NOMO-1 treated with DMSO at 0.1 percent for 48 hours (cell line): Measurements from ENCODE around the gene RPLP2.

ENCODE experiments used
- DNase-seq: peaks from one replicate; lab custom pipeline; 2025; ENCODE audit not compliant: unreplicated experiment; lab: John Stamatoyannopoulos, UW

Gene RPLP2

GRCh38 chr11:773425-773824 lies 36.3 kb upstream of the RPLP2 start:
- no peak for DNase-seq

DNA sequence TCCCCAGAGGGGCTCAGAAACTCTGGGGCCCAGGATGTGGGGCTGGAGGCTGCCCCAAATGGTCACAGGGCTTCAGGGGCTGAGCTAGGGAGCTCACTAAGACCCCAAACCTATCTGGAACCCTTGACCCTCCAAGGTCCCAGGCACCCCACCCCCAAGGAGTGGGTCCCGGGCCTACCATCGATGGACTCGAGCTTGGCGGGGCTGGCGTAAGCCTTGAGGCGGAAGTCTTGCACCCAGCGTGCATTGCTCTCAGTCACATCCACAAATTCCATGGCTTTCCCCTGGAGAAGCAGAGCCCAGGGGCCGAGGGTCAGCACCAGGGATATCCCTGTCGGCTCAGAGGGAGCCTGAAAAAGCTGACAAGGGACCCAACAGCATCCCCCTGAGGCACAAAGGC lies 35.9 kb upstream of the RPLP2 start:
- DNase-seq = no peak

DNA sequence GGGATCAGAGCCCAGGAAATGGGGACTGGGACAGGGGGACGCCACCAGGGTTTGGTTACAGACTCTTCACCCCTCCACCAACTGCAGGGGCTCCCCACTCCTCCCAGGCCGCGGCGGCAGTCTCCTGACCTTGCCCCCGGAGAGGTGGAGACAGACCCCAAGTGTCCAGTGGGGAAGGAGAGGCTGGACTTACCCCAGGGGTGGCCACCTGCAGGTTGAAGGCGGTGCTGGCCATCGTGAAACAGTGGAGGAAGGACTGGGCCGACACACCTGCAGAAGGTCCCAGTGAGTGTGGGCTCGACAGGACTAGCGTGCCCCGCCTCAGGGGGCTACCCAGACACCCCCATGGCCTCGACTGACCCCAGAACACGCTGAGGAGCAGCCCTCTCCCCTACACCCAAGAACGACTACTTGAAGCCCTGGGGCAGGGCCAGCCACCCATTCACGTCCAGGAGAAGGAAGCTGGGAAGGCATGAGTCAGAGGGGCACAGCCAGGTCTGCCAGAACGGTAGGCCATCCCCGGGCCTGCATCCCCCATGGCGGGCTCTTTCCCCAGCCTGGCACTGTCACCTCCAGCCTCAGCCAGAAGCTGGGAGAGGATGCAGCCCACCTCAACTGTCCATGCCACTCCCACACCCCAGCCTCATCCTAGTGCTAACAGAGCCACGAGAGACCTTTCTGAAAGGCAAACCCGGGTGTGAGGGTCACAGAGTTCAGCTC lies 34.7 kb upstream of the RPLP2 start:
- DNase-seq = no peak

GRCh38 chr11:776263-776560 lies 33.6 kb upstream of the RPLP2 start:
- no peak for DNase-seq

- peak; percentile 24 for DNase-seq
These were observed 33.0 kb upstream of the RPLP2 start for GRCh38 chr11:776561-777287.

- DNase-seq = peak; percentile 73
These were observed 32.2 kb upstream of the RPLP2 start, which contains the start of gene GATD1 for GRCh38 chr11:777288-778255. Gene GATD1, minus strand, starts transcription at chr11:777487. Its CDS starts 25 bp downstream, at chr11:777462.

DNA sequence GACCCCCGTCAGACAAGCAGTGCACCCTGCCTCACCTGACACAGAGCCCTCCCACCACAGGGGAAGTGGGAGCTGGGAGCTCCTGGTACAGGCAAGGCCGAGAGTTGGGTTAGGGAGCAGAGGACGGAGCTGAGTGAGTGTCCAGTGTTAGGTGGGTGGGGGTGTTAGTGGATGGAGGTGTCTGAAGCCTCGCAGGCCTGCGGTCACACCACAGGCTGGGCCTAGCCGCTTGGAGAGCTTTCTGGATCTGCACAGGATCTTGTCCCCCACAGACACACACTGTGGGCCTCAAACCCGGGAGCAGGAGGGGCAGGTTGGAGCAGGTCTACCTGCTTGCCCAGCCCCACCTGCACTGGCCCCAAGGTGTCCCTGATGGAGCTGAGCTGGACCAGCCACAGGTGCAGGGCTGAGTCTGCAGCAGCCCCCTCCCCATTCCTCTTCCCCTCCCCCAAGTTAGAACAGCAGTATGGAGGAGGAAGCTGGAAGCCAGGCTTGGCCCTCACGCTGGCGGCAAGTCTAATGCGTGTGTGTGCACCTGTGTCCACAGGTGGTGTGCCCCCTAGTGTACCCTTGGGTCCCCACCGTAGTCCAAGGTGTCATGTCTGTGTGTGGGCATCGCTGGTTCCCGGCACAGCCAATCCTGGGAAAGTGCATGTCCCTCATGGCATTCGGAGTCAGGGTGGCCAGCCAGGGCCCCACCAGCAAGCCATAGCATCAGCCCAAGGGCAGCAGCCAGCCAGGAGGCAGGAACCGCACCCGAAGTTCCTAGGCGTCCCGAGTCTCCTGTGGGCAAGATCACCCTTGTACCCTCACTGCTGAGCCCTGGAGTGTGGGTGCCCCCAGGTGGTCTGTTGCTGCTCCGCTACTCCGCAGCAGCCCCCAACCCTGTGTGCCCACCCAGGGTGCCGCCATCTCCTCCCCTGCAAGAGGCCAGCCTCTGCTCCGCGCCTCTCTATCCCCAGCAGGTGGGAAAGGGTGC lies 30.5 kb upstream of the RPLP2 start:
- DNase-seq = no peak

DNA sequence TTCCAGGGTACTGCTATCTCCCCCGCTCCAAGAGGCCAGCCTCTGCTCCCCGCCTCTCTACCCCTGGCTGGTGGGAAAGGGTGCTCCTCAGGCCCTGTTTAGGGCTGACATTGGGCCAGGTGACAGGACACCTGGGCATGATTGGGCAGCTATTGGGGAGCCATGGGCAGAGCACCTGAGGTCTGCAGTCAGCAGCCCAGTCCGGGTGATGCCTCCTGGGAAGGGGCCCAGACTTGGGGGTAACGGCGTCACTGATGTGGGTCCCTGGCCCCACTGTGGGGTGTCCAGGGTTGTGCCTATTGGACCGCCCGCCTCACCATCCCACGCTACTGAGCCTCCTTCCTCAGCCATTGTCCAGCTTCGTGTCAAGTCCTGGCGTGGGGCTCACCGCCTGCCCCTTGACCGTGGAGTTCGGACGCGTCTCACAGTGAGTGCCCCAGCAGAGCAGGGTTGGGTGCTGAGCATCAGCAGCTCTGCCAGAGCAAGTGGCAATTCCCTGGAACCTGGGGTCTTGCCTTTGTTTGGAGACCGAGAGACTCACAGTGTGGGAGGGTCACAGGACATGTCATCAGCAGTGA lies 29.7 kb upstream of the RPLP2 start:
- DNase-seq = no peak

GRCh38 chr11:782264-783174 lies 27.2 kb upstream of the RPLP2 start:
- DNase-seq = no peak

DNA sequence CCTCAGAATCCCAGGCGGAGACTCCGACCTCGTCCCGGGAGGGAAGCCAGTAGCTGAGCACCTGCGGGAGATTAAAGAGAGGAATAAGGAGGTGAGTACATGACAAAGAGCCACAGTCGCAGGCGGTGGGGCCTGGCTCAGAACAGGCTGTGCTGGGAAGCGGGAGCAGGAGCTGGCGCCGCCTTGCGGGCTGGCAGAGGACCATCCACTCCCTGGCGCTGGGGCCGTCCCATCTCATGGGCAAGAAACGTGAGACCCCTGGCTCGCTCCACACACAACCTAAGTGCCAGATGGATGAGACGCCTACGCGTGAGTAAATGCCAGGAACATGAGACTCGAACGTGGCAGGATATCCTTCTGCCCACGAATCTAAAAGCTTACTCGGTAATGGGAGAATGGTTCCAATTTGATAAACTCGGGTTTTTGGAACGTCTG lies 26.2 kb upstream of the RPLP2 start:
- DNase-seq = no peak

DNA sequence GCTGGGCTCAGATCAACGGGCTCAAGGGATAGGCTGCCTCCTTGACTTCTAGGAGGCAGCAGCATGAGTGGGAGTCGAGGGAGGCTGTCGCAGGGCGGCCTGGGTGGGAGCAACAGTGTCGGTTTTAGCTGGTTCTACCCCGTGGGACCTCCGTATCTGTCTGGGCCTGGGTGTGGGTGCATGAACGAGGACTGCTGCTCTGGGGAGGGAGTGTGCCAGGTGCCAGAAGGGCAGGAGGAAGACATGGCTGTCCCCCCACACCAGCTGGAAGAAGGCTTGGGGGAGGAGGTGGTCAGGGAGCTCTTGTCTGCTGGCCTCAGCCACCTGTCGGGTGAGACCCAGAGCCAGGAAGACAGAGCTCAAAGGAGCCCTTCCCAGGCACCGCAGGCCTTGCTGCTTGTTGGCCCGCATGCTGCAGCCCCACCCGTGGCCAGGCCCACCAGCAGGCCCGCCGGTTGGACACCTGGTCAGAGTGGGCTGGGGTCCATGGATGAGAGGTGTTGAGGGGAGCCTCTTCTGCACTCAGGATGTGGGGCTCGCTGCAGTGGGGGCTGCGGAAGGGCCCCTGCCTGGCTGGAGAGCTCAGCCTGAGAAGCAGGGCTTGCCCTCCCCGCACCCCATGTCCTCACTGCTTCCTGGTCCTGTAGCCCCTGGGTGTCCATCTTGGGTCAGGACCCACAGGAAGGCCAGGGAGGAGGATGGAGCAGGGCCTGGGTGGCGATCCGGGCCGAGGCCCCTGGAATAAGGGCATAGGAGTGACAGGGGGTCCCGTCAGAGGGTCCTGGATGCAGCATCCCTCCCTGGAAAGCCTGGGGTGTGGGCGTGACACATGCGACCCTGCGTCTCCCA lies 23.3 kb upstream of the RPLP2 start:
- DNase-seq = no peak

- DNase-seq = no peak
These were observed 22.6 kb upstream of the RPLP2 start for GRCh38 chr11:787084-787675.

DNA sequence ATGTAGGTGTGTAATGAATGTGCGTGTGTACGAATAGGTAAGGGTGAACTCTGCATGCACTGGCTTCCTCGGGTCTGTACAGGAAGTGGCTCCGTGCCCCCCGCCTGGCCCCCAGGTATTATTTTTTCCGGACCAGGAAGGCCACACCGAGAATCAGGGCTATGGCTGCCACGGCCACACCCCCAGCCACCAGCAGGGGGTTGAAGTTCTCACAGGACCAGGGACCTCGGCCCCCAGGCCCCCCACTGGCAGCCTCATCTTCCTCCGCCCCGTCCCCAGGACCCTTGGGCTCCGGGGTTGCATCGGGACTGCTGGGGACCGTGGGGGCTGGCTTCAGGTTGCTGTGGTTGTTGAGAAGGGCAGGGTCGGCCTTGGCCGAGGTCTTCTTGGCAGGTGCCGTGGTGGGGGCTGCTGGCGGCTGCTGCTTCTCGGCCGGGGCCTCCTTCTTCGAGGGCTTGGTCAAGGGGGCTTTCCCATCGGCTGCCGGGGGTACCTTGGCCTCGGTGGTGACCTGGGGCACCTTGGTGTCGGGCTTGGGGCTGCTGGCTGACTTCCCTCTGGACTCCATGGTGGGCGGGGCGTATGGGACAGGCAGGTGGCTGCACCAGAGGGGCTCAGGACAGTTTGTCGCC lies 21.6 kb upstream of the RPLP2 start:
- DNase-seq = no peak

- DNase-seq = no peak
These were observed 20.5 kb upstream of the RPLP2 start for GRCh38 chr11:788953-789940.

GRCh38 chr11:789943-790342 lies 19.8 kb upstream of the RPLP2 start, which contains the start of gene CEND1:
Gene CEND1, minus strand, starts transcription at chr11:790090. Its CDS starts 1,514 bp downstream, at chr11:788576.
- no peak for DNase-seq
